ENCODE measurements around the gene MBNL2. TPM values are rescaled to one million over a fixed set of nuclear protein-coding genes. Genes with fewer than 3 reads are reported as not detected.

MBNL2 gene
- total and polyA plus RNA-seq, 4 donors: 13.3 to 108 (median 39.3) TPM

DNA sequence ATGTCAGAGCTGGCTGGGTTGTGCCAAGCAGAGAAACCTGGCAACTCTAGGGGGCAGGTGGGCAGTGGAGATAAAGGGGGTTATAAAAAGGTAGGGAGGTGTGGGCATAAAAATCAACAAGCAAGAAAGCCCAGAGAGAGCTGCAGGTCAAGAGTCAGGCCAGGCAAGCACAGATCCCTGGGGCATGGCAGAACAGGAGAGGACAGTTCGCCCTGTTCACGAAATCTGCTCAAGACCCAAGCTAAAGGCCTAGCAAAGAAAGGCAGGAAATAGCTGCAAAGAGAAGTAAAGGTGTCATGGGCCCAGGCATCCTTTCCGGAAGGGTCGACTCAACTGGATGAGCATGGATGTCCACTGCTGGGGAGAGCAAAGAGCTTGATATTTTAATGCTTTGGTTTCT, 3.4 kb downstream of the MBNL2 start:
- peak overlapping the region; percentile 32 for H3K4me3 ChIP-seq
- no peaks in the 10 kb centered on the region for H3K9me3 ChIP-seq (ENCODE audit: control insufficient read depth in 4 of 4, insufficient read depth in 3 of 4, low read length in 3 of 4)
- DNase-seq (peak in 2 of 3 donors; percentile 30 to 34), ATAC-seq (ENCODE audit: insufficient read depth, low FRiP score) (no peak)
- TF ChIP-seq, protein P1, sequence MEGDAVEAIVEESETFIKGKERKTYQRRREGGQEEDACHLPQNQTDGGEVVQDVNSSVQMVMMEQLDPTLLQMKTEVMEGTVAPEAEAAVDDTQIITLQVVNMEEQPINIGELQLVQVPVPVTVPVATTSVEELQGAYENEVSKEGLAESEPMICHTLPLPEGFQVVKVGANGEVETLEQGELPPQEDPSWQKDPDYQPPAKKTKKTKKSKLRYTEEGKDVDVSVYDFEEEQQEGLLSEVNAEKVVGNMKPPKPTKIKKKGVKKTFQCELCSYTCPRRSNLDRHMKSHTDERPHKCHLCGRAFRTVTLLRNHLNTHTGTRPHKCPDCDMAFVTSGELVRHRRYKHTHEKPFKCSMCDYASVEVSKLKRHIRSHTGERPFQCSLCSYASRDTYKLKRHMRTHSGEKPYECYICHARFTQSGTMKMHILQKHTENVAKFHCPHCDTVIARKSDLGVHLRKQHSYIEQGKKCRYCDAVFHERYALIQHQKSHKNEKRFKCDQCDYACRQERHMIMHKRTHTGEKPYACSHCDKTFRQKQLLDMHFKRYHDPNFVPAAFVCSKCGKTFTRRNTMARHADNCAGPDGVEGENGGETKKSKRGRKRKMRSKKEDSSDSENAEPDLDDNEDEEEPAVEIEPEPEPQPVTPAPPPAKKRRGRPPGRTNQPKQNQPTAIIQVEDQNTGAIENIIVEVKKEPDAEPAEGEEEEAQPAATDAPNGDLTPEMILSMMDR (IDR thresholded peaks at IDR 0.05; ENCODE audit: control extremely low read depth, extremely low read depth): no peak
- peaks cover 0 to 9% (median 0%) of the 10 kb centered on the region in 4 donors for H3K36me3 ChIP-seq (ENCODE audit: control insufficient read depth in 4 of 4, insufficient read depth in 4 of 4, low read length in 4 of 4)
- WGBS, 2 donors: 37 to 47% methylated on average over 4 of the region's 4 CpGs
- H3K27me3 ChIP-seq (ENCODE audit: control insufficient read depth in 3 of 3, insufficient read depth in 3 of 3, low read length in 2 of 3): no peaks in the 10 kb centered on the region
- H3K9ac ChIP-seq (ENCODE audit: insufficient read depth in 1 of 2, low read length in 2 of 2): peak overlapping the region in 1 of 2 donors; percentile 95
- H3K27ac ChIP-seq (ENCODE audit: low read depth in 1 of 2, low read length in 1 of 2): peak overlapping the region; percentile 75 to 86
- H3K4me1 ChIP-seq (ENCODE audit: control insufficient read depth in 5 of 5, insufficient read depth in 5 of 5, low read length in 5 of 5): peaks cover 9 to 49% (median 18%) of the 10 kb centered on the region in 5 donors

DNA sequence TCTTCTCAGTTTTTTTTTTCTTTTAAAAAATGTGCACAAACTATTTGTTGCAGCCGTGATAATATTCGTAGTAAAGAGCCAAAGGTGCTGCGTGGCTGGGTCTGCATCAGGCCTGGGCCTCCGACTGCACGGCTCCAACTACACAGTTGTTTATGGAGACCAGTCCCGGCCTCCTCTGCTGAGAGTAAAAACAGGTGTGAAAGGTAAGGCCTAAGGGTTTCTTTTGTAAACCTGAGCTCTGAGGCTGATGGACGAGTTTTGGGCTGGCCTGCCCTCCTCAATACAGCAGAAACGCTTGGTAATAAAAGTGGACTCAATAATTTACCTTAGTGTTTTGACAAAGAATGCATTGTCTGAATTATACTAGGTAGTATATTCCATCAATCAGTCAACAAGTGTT, 3.9 kb downstream of the MBNL2 start:
- H3K4me1 ChIP-seq (ENCODE audit: control insufficient read depth in 5 of 5, insufficient read depth in 5 of 5, low read length in 5 of 5): peaks cover 9 to 53% (median 18%) of the 10 kb centered on the region in 5 donors
- TF ChIP-seq, protein P1 (IDR thresholded peaks at IDR 0.05; ENCODE audit: control extremely low read depth, extremely low read depth): no peak
- ATAC-seq (ENCODE audit: insufficient read depth, low FRiP score): no peak
- no peaks in the 10 kb centered on the region for H3K9me3 ChIP-seq (ENCODE audit: control insufficient read depth in 4 of 4, insufficient read depth in 3 of 4, low read length in 3 of 4)
- 44 to 64% methylated on average over 8 of the region's 8 CpGs for WGBS, 2 donors
- peaks cover 0 to 9% (median under 1%) of the 10 kb centered on the region in 4 donors for H3K36me3 ChIP-seq (ENCODE audit: control insufficient read depth in 4 of 4, insufficient read depth in 4 of 4, low read length in 4 of 4)
- no peaks in the 10 kb centered on the region for H3K27me3 ChIP-seq (ENCODE audit: control insufficient read depth in 3 of 3, insufficient read depth in 3 of 3, low read length in 2 of 3)
- H3K4me3 ChIP-seq: no peak overlapping the region
- DNase-seq: peak in 1 of 3 donors; percentile 32
- peak overlapping the region in 1 of 2 donors; percentile 61 for H3K27ac ChIP-seq (ENCODE audit: low read depth in 1 of 2, low read length in 1 of 2)
- peak overlapping the region in 1 of 2 donors; percentile 95 for H3K9ac ChIP-seq (ENCODE audit: insufficient read depth in 1 of 2, low read length in 2 of 2)

DNA sequence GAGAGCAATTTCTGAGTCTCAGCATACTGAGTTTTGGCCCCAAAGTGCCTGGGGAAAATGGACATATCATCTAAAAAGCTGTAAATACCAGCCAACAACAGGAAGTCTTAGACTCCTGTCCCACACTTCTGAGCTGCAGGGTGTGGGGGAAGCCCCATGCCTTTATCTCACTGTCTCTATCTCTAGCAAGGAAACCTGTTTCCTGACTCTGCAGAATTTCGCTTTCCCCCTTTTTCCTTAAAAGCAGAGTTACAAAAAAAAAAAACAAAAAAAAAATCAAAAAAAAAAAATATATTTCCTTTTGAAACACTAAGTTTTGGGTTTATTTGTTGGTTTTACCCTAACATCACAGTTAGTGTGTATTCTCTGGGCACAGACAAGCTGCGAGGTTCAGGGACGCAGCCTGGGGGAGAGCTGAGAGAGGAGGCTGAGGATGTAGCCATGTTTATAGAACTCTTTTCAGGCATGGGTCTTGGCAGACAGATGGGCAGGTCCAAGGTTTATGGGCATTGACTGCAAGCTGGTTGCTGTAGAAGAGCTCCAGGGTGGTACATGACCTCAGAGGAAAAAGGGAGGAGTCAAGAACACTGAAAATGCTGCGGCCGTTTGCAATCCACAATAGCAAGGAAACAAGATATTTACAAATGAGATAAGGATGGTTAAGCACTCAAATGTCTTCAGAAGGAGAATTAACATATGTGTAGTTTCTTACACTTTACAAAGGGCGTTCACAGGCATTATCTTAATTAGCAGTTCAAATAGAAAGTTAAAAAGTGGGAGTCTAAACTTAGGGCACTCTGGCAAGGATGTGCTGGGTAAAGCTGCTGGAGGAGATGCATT, 4.9 kb downstream of the MBNL2 start:
- H3K9me3 ChIP-seq (ENCODE audit: control insufficient read depth in 4 of 4, insufficient read depth in 3 of 4, low read length in 3 of 4): peaks cover 0 to 1% (median 0%) of the 10 kb centered on the region in 4 donors
- peak overlapping the region in 1 of 2 donors; percentile 61 for H3K27ac ChIP-seq (ENCODE audit: low read depth in 1 of 2, low read length in 1 of 2)
- peaks cover 16 to 57% (median 22%) of the 10 kb centered on the region in 5 donors for H3K4me1 ChIP-seq (ENCODE audit: control insufficient read depth in 5 of 5, insufficient read depth in 5 of 5, low read length in 5 of 5)
- no peaks in the 10 kb centered on the region for H3K27me3 ChIP-seq (ENCODE audit: control insufficient read depth in 3 of 3, insufficient read depth in 3 of 3, low read length in 2 of 3)
- H3K36me3 ChIP-seq (ENCODE audit: control insufficient read depth in 4 of 4, insufficient read depth in 4 of 4, low read length in 4 of 4): peaks cover 0 to 9% (median 5%) of the 10 kb centered on the region in 4 donors
- H3K9ac ChIP-seq (ENCODE audit: insufficient read depth in 1 of 2, low read length in 2 of 2): peak overlapping the region in 1 of 2 donors; percentile 54
- TF ChIP-seq, protein P1 (IDR thresholded peaks at IDR 0.05; ENCODE audit: control extremely low read depth, extremely low read depth): no peak
- H3K4me3 ChIP-seq: no peak overlapping the region
- ATAC-seq (ENCODE audit: insufficient read depth, low FRiP score): no peak
- 14 to 21% methylated on average over 6 of the region's 6 CpGs for WGBS, 2 donors
- DNase-seq: peak in 2 of 3 donors; percentile 62 to 66
